Liver (tissue), 9 donors: ENCODE results near the gene TMPRSS11D. TPM values are rescaled to one million over a fixed set of nuclear protein-coding genes. Genes with fewer than 3 reads are reported as not detected.

Experiments
- DNase-seq: peaks from one replicate; pipeline ENCODE4 v3.0.0-alpha.2; 2017; ENCODE audit warnings: low spot score
- H3K27ac ChIP-seq, 2 donors: one replicate each; pipeline ENCODE4 v1.7.0; 2013; ENCODE audit warnings: inconsistent platforms in 2 of 2, low read length in 2 of 2, control low read depth in 1 of 2, low read depth in 1 of 2, mild to moderate bottlenecking in 1 of 2
- H3K27me3 ChIP-seq, 4 donors: one replicate each; pipeline versions ENCODE4 v1.6.1 to v1.7.0; 2013; ENCODE audit warnings: low read length in 3 of 4, inconsistent platforms in 1 of 4, mild to moderate bottlenecking in 1 of 4, moderate library complexity in 1 of 4; ENCODE audit not compliant: control insufficient read depth in 4 of 4, insufficient read depth in 4 of 4
- H3K36me3 ChIP-seq, 4 donors: one replicate each; pipeline versions ENCODE4 v1.6.1 to v1.7.0; 2013; ENCODE audit warnings: low read length in 3 of 4, mild to moderate bottlenecking in 3 of 4, low read depth in 1 of 4, moderate library complexity in 1 of 4; ENCODE audit not compliant: control insufficient read depth in 4 of 4, insufficient read depth in 3 of 4
- H3K4me1 ChIP-seq, 4 donors: one replicate each; pipeline versions ENCODE4 v1.6.1 to v1.7.0; 2013; ENCODE audit warnings: low read length in 3 of 4, mild to moderate bottlenecking in 3 of 4, moderate library complexity in 1 of 4; ENCODE audit not compliant: control insufficient read depth in 4 of 4, insufficient read depth in 4 of 4
- H3K4me3 ChIP-seq, 3 donors: one replicate each; pipeline versions ENCODE4 v1.6.1 to v1.7.0; 2013; ENCODE audit warnings: low read length in 3 of 3, control low read depth in 1 of 3, low read depth in 1 of 3, mild to moderate bottlenecking in 1 of 3
- H3K9ac ChIP-seq, 2 donors: one replicate each; pipeline ENCODE4 v1.7.0; 2013; ENCODE audit warnings: low read length in 2 of 2, mild to moderate bottlenecking in 2 of 2, moderate library complexity in 2 of 2, control low read depth in 1 of 2, low read depth in 1 of 2
- H3K9me3 ChIP-seq, 4 donors: one replicate each; pipeline versions ENCODE4 v1.6.1 to v1.7.0; 2013; ENCODE audit warnings: low read length in 3 of 4; ENCODE audit not compliant: control insufficient read depth in 4 of 4
- ATF3 ChIP-seq: IDR thresholded peaks from 2 replicates; pipeline ENCODE4 v1.6.1; 2016; ENCODE audit warnings: antibody characterized with exemption
- CTCF ChIP-seq: fragments of 150-350 bp; IDR thresholded peaks from 2 replicates; pipeline ENCODE4 v1.5.1; 2017; ENCODE audit warnings: improper control_type of control experiment, low read depth, low read length; ENCODE audit not compliant: missing input control
- FOXA1 ChIP-seq: IDR thresholded peaks from 2 replicates; pipeline ENCODE4 v1.6.1; 2016; ENCODE audit warnings: antibody characterized with exemption
- FOXA2 ChIP-seq: IDR thresholded peaks from 2 replicates; pipeline ENCODE4 v1.6.1; 2016; ENCODE audit warnings: antibody characterized with exemption
- GABPA ChIP-seq, 2 donors: IDR thresholded peaks in 1 of 2; conservative IDR thresholded peaks in 1 of 2; 2 replicates each; pipeline ENCODE4 v1.6.1; 2016; ENCODE audit warnings: antibody characterized with exemption in 2 of 2, mild to moderate bottlenecking in 1 of 2, moderate library complexity in 1 of 2
- HNF4A ChIP-seq, 2 donors: conservative IDR thresholded peaks; 2 replicates each; pipeline ENCODE4 v1.6.1; 2016; ENCODE audit warnings: antibody characterized with exemption in 2 of 2, mild to moderate bottlenecking in 2 of 2
- HNF4G ChIP-seq: IDR thresholded peaks from 2 replicates; pipeline ENCODE4 v1.6.1; 2016; ENCODE audit warnings: antibody characterized with exemption
- JUND ChIP-seq, 2 donors: IDR thresholded peaks; 2 replicates each; pipeline ENCODE4 v1.6.1; 2016; ENCODE audit warnings: antibody characterized with exemption in 2 of 2
- MAX ChIP-seq: IDR thresholded peaks from 2 replicates; pipeline ENCODE4 v1.6.1; 2016; ENCODE audit warnings: antibody characterized with exemption
- NR2F2 ChIP-seq: IDR thresholded peaks from 2 replicates; pipeline ENCODE4 v1.6.1; 2016; ENCODE audit warnings: antibody characterized with exemption
- RAD21 ChIP-seq, 2 donors: IDR thresholded peaks; 2 replicates each; pipeline ENCODE4 v1.6.1; 2016; ENCODE audit warnings: antibody characterized with exemption in 2 of 2, mild to moderate bottlenecking in 2 of 2
- REST ChIP-seq: IDR thresholded peaks from 2 replicates; pipeline ENCODE4 v1.6.1; 2016; ENCODE audit warnings: antibody characterized with exemption, mild to moderate bottlenecking
- RXRA ChIP-seq, 2 donors: IDR thresholded peaks; 2 replicates each; pipeline ENCODE4 v1.6.1; 2017 to 2018; ENCODE audit warnings: antibody characterized with exemption in 2 of 2, mild to moderate bottlenecking in 1 of 2
- SP1 ChIP-seq: IDR thresholded peaks from 2 replicates; pipeline ENCODE4 v1.6.1; 2018; ENCODE audit warnings: antibody characterized with exemption, mild to moderate bottlenecking
- TAF1 ChIP-seq: conservative IDR thresholded peaks from 2 replicates; pipeline ENCODE4 v1.6.1; 2016; ENCODE audit warnings: antibody characterized with exemption, mild to moderate bottlenecking
- YY1 ChIP-seq: IDR thresholded peaks from 2 replicates; pipeline ENCODE4 v1.6.1; 2016; ENCODE audit warnings: antibody characterized with exemption, mild to moderate bottlenecking
- ZBTB33 ChIP-seq: IDR thresholded peaks from 2 replicates; pipeline ENCODE4 v1.6.1; 2016; ENCODE audit warnings: antibody characterized with exemption
- WGBS: extraction: QIAGEN DNeasy Blood & Tissue Kit; methylation state at CpG from one replicate; pipeline ENCODE4 v1.1.7; 2013; 5-methylcytosine and 5-hydroxymethylcytosine counted together
- polyA plus RNA-seq, 2 donors: library from polyadenylated mRNA; stranded (reverse) in 1 of 2; unstranded in 1 of 2; fragments of 200-250 nt in 1 of 2; fragments of >200 nt in 1 of 2; fragmentation: Nextera tagmentation in 1 of 2; extraction: Ambion mirVana in 1 of 2; gene quantifications; one replicate each; pipeline versions ENCODE4 v1.2.1 to v1.2.3, GENCODE V29; 2013 to 2015
- total RNA-seq, 2 donors: library from RNA; depleted of rRNA; stranded (reverse); fragments of >200 nt; gene quantifications; one replicate each; pipeline ENCODE4 v1.2.3, GENCODE V29; 2014
- donor health status: healthy.
- donor health status: healthy.
- donor health status: healthy.
- donor health status: healthy.
- donor health status: healthy.

TMPRSS11D gene
- total and polyA plus RNA-seq, 4 donors: 0.03 TPM; not detected in 3

GRCh38 chr4:67918428-67918827 is 34.6 kb upstream of the TMPRSS11D start:
- Histone ChIP-seq H3K4me3 (no peak overlapping the region), H3K9me3 (no peaks in the 10 kb centered on the region)

GRCh38 chr4:67915400-67915966 is 31.7 kb upstream of the TMPRSS11D start:
- Histone ChIP-seq H3K9me3 (no peaks in the 10 kb centered on the region), H3K4me1 (no peaks in the 10 kb centered on the region), H3K27me3 (no peaks in the 10 kb centered on the region), H3K27ac (no peak overlapping the region), H3K9ac (no peak overlapping the region), H3K4me3 (no peak overlapping the region), H3K36me3 (no peaks in the 10 kb centered on the region)
- 75% methylated on average over 5 of the region's 5 CpGs for WGBS
- no peak for DNase-seq
- TF ChIP-seq SP1: no peak
- TF ChIP-seq GABPA (IDR thresholded peaks at IDR 0.05 in 1 of 2, conservative IDR thresholded peaks at IDR 0.05 in 1 of 2): no peak
- no peak for TF ChIP-seq RXRA (IDR thresholded peaks at IDR 0.05)
- no peak for TF ChIP-seq FOXA2
- no peak for TF ChIP-seq MAX
- no peak for TF ChIP-seq NR2F2
- no peak for TF ChIP-seq HNF4G
- no peak for TF ChIP-seq JUND (IDR thresholded peaks at IDR 0.05)
- no peak for TF ChIP-seq RAD21 (IDR thresholded peaks at IDR 0.05)
- TF ChIP-seq ATF3: no peak
- TF ChIP-seq FOXA1: no peak

More at GRCh38 chr4:67918428-67918827, 34.6 kb upstream of the TMPRSS11D start:
- no peak for DNase-seq
- no peaks in the 10 kb centered on the region for H3K27me3 ChIP-seq
- no peaks in the 10 kb centered on the region for H3K4me1 ChIP-seq
- no peak overlapping the region for H3K9ac ChIP-seq
- H3K36me3 ChIP-seq: no peaks in the 10 kb centered on the region
- TF ChIP-seq SP1: no peak
- TF ChIP-seq HNF4A (conservative IDR thresholded peaks at IDR 0.05): no peak
- TF ChIP-seq CTCF: no peak
- TF ChIP-seq NR2F2: no peak
- TF ChIP-seq ATF3: no peak
- TF ChIP-seq FOXA2: no peak
- no peak for TF ChIP-seq RAD21 (IDR thresholded peaks at IDR 0.05)
- no peak for TF ChIP-seq RXRA (IDR thresholded peaks at IDR 0.05)
- no peak overlapping the region for H3K27ac ChIP-seq

GRCh38 chr4:67912080-67912479 is 28.3 kb upstream of the TMPRSS11D start:
- H3K4me1 ChIP-seq: no peaks in the 10 kb centered on the region
- WGBS: 62% methylated on average over 2 of the region's 2 CpGs
- H3K36me3 ChIP-seq: no peaks in the 10 kb centered on the region
- no peaks in the 10 kb centered on the region for H3K27me3 ChIP-seq
- H3K9ac ChIP-seq: no peak overlapping the region
- no peak overlapping the region for H3K4me3 ChIP-seq
- no peaks in the 10 kb centered on the region for H3K9me3 ChIP-seq
- no peak overlapping the region for H3K27ac ChIP-seq
- DNase-seq: no peak
- TF ChIP-seq CTCF: no peak
- TF ChIP-seq ZBTB33: no peak
- TF ChIP-seq JUND (IDR thresholded peaks at IDR 0.05): no peak
- no peak for TF ChIP-seq GABPA (IDR thresholded peaks at IDR 0.05 in 1 of 2, conservative IDR thresholded peaks at IDR 0.05 in 1 of 2)
- no peak for TF ChIP-seq TAF1
- TF ChIP-seq HNF4A (conservative IDR thresholded peaks at IDR 0.05): no peak
- no peak for TF ChIP-seq HNF4G
- TF ChIP-seq FOXA1: no peak
- TF ChIP-seq YY1: no peak
- no peak for TF ChIP-seq NR2F2
- TF ChIP-seq RAD21 (IDR thresholded peaks at IDR 0.05): no peak
- no peak for TF ChIP-seq REST
